ENCODE measurements around the gene CTNNA2. TPM values are rescaled to one million over a fixed set of nuclear protein-coding genes. Genes with fewer than 3 reads are reported as not detected.
"Not testable (repeated sequence)": the region's sequence is repeated elsewhere in the genome, so short reads cannot be mapped to it uniquely, and the experiment has no call there.

The CTNNA2 gene
- total RNA-seq, 1 experiment from 2014 or later, result not detected

DNA sequence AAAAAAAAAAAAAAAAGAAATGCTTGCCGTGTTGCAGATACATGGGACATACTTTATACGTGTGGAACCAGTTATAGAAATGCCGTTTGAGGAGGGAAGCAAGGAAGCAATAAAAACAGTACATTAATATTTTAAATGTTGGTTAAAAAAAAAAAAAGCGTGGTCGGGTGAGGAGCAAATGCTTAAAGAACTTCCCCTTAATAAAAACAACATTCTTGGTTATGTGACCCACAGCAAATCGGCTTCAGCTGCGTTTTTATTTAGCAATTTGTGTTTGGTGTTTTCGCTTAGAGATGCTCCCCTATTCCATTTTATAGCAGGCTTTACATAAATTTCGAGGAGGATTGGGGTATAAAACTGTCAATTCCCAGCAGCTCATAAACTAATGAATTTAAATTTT lies 568.1 kb downstream of the CTNNA2 start:
- DNase-seq (ENCODE audit: low read depth), result no peak

DNA sequence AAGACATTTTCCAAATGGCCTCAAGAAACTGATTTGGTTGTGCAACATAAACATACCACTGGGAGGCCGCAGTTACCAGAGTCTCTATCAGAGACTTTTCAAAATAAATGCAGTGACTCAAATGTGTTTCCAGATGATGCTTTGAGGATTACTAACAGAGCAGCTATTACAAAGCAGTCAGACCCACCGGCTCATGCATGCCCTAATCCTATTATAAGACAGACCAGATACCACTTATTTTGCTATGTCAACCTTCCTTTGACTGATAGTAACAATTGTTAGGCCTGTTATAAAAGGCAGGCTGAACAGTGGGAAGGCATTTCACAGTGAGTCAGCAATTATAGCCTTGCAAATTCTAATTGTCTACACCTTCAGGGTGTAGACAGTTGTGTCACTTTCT lies 574.0 kb downstream of the CTNNA2 start:
- no peak for DNase-seq (ENCODE audit: low read depth)

DNA sequence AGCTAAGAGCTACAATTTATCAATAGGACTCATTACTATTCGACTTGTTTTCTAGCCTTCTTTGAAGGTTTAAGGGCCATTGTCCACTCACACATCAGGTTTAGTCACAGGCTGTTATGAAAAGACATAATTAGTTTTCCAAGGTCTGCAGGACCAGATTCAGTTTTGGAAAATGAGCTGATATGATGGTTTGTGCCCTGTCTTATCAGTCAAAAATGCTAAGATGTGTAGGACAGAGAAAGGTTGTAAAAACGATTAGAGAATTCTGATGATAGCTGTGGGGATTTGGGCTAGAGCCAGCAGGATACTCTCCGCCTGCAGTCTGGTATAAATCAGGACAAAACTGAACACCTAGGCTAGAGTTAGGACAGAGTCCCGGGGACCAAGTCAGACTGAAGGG lies 578.4 kb downstream of the CTNNA2 start:
- DNase-seq (ENCODE audit: low read depth), result no peak

DNA sequence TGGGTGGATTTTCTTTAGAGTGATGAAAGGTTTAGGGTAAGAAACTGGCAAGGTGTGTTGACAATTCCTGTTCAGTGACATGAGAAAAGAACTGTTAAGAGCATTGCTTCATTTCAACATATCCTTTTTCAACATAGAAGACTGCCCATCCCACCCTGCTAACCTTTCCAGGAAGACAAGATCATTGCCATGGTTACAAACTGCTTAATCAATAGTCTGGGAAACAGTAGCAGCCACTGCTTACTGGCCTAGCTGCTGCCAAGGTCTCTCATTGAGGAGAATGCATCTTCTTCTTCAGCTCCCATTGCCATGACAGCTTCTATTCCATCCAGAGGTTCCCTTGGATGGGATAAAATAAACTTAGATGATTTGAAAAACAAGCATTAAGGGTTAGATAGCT lies 579.6 kb downstream of the CTNNA2 start:
- DNase-seq (ENCODE audit: low read depth), result no peak

DNA sequence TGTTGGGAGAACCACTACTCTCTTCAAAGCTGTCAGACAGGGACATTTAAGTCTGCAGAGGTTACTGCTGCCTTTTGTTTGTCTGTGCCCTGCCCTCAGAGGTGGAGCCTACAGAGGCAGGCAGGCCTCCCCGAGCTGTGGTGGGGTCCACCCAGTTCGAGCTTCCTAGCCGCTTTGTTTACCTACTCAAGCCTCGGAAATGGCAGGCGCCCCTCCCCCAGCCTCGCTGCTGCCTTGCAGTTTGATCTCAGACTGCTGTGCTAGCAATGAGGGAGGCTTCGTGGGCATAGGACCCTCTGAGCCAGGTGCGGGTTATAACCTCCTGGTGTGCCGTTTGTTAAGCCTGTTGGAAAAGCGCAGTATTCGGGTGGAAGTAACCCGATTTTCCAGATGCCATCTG lies 585.7 kb downstream of the CTNNA2 start:
- DNase-seq (ENCODE audit: low read depth), result not testable (repeated sequence)

DNA sequence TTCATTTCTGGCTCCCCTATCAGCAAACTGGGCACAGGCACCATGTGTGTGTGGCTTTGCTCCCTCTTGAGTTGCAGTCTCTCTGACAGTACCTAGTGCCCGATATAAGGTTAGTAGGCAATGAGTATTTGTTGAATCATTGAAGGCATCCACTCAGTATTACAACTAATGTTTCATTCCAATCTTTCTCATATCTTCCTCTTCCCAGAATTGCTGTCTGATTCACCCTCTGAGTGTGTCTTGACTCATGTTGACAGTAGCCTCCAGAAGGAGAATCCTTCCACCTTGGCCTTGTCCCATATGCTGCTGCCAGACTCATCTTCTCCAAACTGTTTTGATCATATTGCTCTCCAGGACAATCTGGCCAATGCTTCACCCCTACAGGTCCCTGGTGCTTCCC lies 589.2 kb downstream of the CTNNA2 start:
- DNase-seq (ENCODE audit: low read depth), result no peak

DNA sequence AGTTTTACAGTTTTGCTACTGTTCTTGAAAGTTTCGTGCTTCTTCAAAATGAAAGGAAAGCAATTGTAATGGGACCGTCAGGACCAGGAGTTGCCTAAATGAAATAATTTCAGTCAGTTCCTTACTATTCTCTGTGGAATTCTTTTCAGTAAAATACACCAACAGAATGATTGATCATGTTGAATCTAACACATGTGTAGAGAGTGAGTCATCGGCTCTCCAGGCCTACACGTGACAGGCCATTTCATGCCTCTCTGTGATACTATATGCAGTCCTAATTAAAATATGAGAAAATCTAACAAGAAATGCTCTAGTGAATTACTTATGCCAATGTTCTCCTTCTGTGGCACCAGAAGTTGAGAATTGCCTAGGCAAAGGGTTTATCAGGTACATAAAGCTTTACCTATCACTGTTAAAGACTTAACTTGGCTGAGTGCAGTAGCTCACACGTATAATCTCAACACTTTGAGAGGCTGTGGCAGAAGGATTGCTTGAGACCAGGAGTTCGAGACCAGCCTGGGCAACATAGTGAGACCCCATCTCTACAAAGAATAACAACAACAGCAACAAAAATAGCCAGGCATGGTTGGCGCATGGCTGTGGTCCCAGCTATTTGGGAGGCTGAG lies 592.3 kb downstream of the CTNNA2 start:
- no peak for DNase-seq (ENCODE audit: low read depth)

DNA sequence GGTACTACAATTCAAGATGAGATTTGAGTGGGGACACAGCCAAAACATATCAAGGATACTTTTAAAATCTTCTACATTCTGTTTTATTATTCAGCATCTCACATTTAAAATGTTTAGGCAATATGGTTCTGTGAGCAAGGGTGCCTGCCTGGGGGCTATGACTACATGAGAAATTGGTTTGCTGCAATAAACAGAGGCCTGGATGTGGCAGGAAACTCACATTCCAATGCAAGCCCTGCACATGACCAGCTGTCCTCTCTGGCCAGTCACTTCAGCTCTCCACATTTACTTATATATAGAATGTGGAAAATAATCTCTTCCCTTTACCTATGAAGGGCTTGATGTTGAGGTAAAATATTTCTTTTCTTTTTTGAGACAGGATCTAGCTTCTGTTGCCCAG lies 598.3 kb downstream of the CTNNA2 start:
- no peak for DNase-seq (ENCODE audit: low read depth)

DNA sequence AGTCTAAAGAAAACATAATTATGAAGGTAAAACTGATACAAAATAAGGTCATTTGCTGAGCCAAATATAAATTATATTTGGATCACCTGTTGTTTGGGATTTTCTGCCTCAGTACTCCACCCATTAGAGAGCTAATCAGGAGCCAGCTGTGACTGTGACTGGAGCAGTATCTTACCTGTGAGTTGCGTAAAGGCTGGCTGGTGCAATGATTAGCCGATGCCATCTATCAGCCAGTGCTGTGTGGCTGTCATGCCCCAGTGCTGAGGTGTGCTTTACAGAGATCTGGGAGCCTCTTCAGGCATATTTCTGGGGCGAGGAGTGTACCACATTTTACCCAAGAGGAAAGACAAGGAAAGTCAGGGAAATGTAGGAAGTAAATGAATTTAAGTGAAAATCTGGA lies 599.9 kb downstream of the CTNNA2 start:
- no peak for DNase-seq (ENCODE audit: low read depth)

DNA sequence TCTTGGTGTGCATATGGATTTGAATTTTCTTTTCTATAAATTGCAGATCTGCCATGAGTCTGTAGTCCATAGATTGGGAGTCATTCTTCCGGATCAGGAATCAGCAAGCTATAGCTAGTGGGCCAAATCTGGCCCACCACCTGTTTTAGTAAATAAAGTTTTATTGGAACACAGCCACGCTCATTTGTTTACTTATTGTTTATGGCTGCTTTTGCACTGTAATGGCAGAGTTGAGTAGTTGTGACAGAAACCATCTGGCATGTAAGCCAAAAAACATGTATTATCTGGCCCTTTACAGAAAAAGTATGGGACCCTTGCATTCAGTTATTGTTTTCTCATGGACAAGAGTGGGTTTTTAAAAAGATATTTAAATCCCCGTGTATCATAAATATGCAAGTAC lies 600.5 kb downstream of the CTNNA2 start:
- DNase-seq (ENCODE audit: low read depth), result no peak

DNA sequence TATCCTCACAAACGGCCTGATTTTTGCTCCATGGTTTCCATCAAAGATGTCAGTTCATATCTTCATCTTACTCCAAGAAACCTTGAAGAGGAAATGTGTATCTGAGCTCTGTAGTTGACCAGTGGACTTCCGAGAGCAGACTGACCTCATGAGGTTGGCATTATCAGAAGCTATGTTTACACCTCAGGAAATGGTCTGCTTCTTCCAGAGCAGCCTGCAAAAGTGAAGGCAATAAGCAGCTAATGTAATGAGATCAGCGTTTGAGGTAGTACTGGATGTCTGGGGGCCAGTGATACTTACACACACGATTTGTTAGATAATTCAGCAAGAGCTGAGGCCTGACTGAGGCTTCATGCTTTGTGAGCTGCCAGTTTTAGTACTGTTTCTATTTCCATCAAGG lies 602.0 kb downstream of the CTNNA2 start:
- DNase-seq (ENCODE audit: low read depth), result no peak

DNA sequence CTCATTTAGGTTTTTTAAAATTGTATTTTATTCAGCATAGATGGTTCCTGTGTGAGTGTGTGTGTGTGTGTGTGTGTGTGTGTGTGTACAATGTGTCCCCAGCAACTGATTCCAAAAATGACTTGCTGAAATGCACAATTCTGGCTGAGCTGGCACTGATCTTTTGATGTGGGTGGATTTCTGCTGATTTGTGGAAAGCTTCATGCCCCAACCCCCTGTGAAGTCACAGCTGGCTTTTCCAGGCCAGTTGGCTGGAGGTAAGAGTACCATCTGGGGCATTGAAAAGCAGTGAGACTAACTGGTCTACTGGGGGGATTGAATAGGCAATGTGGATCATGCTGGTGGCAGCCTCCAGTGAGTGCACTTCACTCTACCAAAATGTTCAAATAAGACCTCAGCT lies 604.5 kb downstream of the CTNNA2 start:
- DNase-seq (ENCODE audit: low read depth), result no peak

DNA sequence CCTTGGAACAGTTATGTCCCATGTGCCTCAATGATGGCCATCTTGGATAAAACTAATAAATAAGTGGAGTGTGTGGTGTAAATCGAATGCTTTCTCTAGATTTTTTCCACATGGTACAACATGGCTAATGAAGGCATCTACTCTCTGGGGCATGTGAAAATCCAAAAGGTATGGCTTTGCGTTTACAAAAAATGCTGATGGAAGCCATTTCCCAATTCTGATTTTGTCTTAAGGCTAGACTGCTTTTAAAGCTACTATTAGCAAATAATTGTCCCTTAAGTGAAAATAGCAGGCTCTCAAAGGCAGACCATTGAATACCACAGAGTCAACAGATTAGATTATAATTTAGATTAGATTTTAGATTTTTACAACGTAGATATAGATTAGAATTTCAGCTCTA lies 608.0 kb downstream of the CTNNA2 start:
- DNase-seq (ENCODE audit: low read depth), result no peak

DNA sequence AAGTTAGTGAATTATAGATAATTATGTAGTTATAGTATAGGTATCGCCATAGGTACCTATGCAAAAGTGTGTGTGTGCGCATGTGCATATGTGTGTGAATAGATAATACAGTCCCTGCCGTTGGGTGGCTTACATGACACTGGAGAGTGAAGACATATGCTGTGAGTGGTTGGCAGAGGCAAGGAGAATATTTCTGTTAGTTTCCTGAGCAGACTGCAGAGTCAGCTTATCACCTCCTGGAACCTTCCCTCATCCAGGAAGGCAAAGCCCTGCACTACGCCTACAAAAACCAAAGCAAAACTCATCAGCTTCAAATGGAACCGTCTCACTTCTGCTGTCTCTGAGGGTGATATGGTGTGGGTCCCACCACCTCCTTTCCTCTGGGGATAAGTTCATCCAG lies 609.8 kb downstream of the CTNNA2 start:
- no peak for DNase-seq (ENCODE audit: low read depth)

DNA sequence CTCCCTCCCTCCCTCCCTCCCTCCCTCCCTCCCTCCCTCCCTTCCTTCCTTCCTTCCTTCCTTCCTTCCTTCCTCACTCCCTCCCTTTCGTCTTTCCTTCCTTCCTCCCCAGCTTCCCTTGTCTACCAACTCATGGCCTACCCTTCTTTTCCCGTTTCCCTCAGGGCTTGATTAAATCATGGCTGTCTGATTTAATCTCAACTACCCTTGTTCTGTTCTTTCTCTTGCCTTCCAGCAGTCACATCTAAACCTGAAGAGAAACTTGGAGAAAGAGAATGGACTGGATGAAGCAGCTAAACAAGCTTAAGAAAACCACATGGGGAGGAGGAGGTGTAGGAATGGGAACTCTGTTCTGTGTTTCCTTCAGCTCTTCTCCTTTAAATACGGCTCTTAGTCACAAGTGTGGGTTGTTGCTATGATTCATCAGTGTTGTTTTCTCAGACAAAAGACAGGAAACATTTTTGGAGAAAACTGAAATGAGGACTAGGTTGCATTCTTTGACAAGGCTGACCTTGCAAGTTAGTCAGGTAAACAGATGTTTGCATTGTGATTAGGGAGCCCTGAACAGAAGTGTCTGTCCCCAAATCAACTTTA lies 613.8 kb downstream of the CTNNA2 start:
- no peak for DNase-seq (ENCODE audit: low read depth)

DNA sequence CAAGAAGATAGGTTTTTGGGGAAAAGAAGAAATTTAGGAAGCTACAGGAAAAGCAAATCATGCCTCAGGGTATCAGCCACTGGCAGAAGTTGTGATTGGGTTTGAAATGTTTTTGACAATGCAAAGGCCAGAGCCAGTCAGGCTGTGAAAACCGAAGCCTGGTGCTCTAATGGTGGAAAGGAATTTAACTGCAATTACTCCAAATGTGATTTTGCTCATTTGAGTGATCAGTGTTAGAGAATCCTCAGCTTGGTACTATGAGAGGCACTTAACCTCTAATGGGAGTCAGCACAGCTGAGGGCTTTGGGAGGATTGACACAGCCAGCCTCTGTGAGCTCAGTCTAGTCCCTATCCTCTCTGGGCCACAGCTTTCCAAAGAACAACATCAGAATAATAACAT lies 615.2 kb downstream of the CTNNA2 start:
- DNase-seq (ENCODE audit: low read depth), result no peak

DNA sequence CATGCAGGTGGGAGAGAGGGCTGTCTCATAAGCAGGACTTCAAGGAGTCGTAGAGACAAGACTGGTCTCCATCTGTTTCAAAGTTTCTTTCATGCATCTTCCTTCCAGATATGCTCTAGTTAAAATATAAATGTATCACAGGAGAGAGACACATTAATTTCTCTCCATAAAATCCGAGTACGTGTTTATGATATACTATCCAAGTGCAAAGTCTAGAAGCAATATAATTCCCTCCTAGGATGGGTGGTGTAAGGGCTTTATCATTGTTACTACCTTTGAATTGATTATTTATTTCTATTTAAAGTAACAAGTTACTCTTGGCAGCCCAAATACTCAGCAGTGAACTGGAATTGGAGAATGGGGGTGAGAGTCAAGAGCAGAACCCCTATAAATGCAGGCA lies 619.4 kb downstream of the CTNNA2 start:
- DNase-seq (ENCODE audit: low read depth), result no peak

DNA sequence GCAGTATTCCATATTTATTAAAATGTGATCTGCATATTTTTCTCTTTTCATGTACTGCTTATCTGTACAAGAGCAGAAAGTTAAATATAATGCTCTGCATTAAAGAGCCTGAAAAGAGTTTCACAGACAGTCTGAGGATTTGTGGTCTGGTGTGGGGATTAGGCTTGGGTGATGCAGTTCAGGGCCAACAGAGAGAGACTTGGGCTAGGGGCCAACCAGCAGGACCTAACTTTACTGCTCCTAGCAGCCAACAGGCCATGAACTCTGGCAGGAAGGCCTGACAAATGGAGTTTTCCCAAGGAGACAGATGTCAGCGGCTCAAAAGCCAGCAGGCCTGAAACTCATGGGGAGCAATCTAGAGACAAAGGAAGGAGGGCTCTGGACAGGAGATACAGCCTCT lies 622.1 kb downstream of the CTNNA2 start:
- DNase-seq (ENCODE audit: low read depth), result no peak

DNA sequence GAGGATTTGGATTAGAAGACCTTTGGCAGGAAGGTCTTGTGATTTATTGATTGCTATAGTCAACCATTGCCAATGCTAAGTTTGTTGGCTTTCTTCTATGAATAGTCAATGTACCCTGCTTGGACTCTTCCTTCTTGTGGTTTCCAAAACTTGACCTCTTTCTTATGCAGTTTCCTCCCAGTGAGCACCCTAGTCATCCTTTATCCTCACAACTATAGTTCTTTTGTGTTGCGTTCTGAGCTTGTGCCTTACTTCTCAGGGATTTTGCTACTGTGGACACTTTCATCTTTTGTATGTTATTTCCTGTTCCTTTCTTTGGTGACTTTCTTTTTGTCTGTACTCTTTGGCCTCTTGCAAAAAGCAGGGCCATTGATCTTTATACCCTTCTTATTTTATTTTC lies 623.5 kb downstream of the CTNNA2 start:
- no peak for DNase-seq (ENCODE audit: low read depth)

DNA sequence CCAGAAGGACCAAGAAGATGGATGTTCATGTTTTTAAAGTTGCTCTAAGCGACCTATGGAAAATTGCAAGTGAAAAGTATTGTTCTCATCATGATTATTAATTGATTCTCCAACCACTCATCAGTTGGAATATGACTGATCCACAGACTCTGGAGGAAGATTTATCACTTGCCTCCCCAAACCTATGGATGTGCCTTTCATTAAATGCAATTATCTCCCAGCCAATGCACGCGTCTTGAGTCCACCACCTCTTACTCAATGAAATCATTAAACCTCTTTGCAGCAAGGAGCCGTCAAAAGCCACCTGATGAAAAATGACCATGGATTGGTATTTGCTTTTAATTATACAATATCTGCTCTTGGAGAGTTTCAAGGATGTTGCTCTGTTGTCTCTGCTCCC lies 626.1 kb downstream of the CTNNA2 start:
- no peak for DNase-seq (ENCODE audit: low read depth)

DNA sequence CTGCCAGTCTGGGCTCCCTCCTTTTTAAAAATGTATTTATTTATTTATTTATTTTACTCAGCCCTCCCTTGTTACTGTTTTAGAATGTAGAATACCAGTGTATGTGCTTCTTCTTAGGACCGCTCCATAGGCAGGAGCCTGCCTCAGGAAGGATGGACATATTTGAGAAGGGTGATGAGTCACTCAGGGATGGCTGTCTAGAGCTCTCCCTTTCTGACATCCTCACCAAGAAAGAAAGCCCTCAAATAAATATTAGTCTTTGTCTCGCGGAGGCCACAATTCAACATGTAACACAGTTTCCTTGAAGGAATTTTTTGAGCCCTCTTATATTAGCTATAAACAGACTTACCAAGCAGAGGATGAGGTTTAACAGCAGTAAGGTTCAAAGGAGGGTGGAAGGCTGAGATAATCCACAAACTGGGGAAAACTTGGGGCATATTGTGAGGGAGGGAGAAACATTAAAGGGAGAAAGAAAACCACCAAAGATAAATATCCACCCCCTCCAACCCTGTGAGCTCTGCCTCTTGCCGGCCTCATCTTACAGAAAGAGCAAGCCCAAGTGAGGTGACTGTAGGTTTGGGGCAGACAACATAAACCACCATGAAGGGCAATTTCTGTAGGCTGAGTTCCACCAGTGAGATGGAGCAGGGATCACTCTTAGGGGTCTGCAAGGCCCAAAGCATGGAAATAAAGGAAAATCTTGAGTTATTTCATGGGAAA lies 628.3 kb downstream of the CTNNA2 start:
- DNase-seq (ENCODE audit: low read depth), result no peak

DNA sequence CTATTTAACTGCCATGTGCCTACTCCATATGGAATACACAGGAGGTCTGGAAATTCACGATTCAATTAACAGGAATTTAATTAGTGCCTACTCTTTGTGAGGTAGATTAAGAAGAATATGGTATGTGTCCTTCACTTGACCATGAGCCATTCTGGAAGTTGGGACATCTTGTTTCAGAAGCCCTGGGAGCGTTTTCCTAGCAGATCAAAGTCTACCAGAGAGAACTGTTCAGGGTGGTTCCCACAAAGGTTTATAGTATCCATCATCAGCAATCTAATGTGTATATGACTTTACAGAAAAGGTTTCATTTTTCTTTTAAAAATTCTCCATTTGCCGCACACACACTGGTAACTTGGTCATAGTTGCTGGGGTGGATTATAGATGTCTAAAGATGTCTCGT lies 632.6 kb downstream of the CTNNA2 start:
- DNase-seq (ENCODE audit: low read depth), result no peak

DNA sequence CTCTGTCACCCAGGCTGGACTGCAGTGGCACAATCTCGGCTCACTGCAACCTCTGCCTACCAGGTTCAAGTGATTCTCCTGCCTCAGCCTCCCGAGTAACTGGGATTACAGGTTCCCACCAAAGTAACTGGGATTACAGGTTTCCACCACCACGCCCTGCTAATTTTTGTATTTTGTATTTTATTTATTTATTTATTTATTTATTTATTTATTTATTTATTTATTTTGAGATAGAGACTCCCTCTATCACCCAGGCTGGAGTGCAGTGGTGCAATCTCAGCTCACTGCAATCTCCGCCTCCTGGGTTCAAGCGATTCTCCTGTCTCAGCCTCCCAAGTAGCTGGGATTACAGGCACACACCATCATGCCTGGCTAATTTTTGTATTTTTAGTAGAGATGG lies 633.9 kb downstream of the CTNNA2 start:
- DNase-seq (ENCODE audit: low read depth), result not testable (repeated sequence)

DNA sequence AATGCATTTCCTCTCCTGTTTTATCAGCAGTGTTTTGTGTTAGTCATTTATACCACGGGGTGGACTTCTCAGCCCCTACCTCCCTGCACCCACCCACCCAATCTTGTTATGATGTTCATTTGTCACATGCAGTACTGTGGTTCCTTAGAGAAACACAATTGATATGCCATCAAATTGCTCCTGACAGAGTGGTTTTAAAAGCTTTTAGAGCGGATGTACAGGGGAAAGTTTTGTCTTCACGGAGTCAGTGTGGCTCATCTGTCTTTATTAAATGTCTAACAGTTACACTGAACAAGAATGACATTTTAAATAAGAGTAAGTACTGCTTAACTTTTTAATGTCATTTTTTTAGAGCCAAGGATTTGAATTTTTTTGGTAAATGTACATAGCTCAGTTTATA lies 634.8 kb downstream of the CTNNA2 start:
- DNase-seq (ENCODE audit: low read depth), result no peak

All from Daoy (cell line).